ENCODE data around the gene MPG.

- no peak for TF ChIP-seq CTCF (conservative IDR thresholded peaks at IDR 0.05)
- no peak for TF ChIP-seq ZFX (IDR thresholded peaks at IDR 0.05)
Observed at GRCh38 chr16:41439-42068, 36.5 kb upstream of the MPG start.
